ENCODE results near the gene DOCK4.
A peak's percentile ranks its signal among the peaks of the same experiment; 100 is the strongest.

DNA sequence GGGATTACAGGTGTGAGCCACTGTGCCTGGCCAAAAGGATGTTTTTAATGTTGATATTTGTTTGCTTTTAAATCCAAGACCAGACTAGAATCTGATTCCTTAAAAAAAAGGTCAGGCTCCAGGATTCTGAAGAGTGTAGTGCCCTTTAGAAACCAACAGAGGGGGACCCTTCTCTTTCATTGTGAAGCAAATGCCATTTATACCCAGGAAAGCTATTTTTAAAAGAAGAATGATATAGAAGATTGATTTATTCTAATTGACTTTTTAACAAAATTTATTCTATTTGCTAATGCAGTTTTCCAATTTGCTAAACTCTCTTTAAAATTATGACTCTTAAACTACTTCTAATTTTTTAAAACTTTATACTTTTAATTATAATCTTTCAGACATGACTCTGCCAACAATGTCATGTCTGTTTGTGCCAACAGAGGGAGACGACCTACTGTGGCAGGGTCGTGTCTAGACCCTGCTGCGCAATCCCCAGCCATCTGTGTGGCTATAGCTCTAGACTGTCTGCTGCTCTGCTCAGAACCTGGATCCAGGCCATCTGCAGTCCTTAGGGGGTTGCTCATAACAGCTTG is 442.9 kb downstream of the DOCK4 start:
- TF ChIP-seq CTCF (conservative IDR thresholded peaks at IDR 0.05) = peak; percentile 95
- TF ChIP-seq ZFX (IDR thresholded peaks at IDR 0.05) = no peak

Measured in C4-2B (cell line).